GM23338 (cell line): Measurements from ENCODE around the gene MCMBP. TPM values are rescaled to one million over a fixed set of nuclear protein-coding genes. Genes with fewer than 3 reads are reported as not detected.

Experiments
- ATAC-seq: fragments of 200-7000 bp; cut with Tn5 transposase; 3 replicates; pipeline ENCODE4 v1.9.1; 2020
- DNase-seq: peaks from one replicate; pipeline ENCODE4 v3.0.0-alpha.2; 2015; ENCODE audit warnings: low spot score
- H2AFZ ChIP-seq: fragments of 200-600 bp; sonication (generic); 2 replicates; pipeline ENCODE4 v1.8.0; 2016; ENCODE audit warnings: antibody characterized with exemption, mild to moderate bottlenecking, moderate library complexity
- H3F3A ChIP-seq: fragments of 200-600 bp; sonication (generic); replicated peaks from 2 replicates; pipeline ENCODE4 v1.8.0; 2017; ENCODE audit warnings: antibody characterized with exemption, mixed run types, low read depth
- H3K27ac ChIP-seq: fragments of 200-600 bp; sonication (generic); 2 replicates; pipeline ENCODE4 v1.6.1; 2016; ENCODE audit warnings: low read depth
- H3K27me3 ChIP-seq: fragments of 200-600 bp; sonication (generic); 2 replicates; pipeline ENCODE4 v1.8.0; 2016; ENCODE audit warnings: mild to moderate bottlenecking, mixed run types, moderate library complexity; ENCODE audit not compliant: insufficient read depth
- H3K36me3 ChIP-seq: fragments of 200-600 bp; sonication (generic); 2 replicates; pipeline ENCODE4 v1.8.0; 2016; ENCODE audit warnings: mild to moderate bottlenecking; ENCODE audit not compliant: insufficient read depth
- H3K4me1 ChIP-seq: fragments of 200-600 bp; sonication (generic); 2 replicates; pipeline ENCODE4 v1.8.0; 2016; ENCODE audit warnings: mild to moderate bottlenecking, moderate library complexity; ENCODE audit not compliant: insufficient read depth
- H3K4me2 ChIP-seq: fragments of 200-600 bp; sonication (generic); 2 replicates; pipeline ENCODE4 v1.7.1; 2017; ENCODE audit warnings: mixed run types
- H3K4me3 ChIP-seq: fragments of 200-600 bp; sonication (generic); 2 replicates; pipeline ENCODE4 v1.6.1; 2016; ENCODE audit warnings: mixed run types
- H3K79me2 ChIP-seq: fragments of 200-600 bp; sonication (generic); replicated peaks from 2 replicates; pipeline ENCODE4 v1.8.0; 2017; ENCODE audit warnings: mild to moderate bottlenecking; ENCODE audit not compliant: insufficient read depth
- H3K9me2 ChIP-seq: fragments of 200-600 bp; sonication (generic); 2 replicates; pipeline ENCODE4 v1.8.0; 2017; ENCODE audit not compliant: insufficient read depth
- H4K20me1 ChIP-seq: fragments of 200-600 bp; sonication (generic); replicated peaks from 2 replicates; pipeline ENCODE4 v1.8.0; 2017; ENCODE audit warnings: mild to moderate bottlenecking; ENCODE audit not compliant: insufficient read depth
- H3K27ac Mint-ChIP-seq: 2 replicates; pipeline ENCODE4 v1.8.0; 2020; ENCODE audit warnings: inconsistent platforms, mild to moderate bottlenecking, moderate library complexity, mixed read lengths
- H3K27me3 Mint-ChIP-seq: 3 replicates; pipeline ENCODE4 v1.8.0; 2022; ENCODE audit warnings: low read depth, mild to moderate bottlenecking, moderate library complexity, mixed read lengths, inconsistent platforms; ENCODE audit not compliant: insufficient read depth, poor library complexity
- H3K36me3 Mint-ChIP-seq: 3 replicates; pipeline ENCODE4 v1.8.0; 2021; ENCODE audit warnings: low read depth, mild to moderate bottlenecking, inconsistent platforms, moderate library complexity, mixed read lengths
- H3K4me1 Mint-ChIP-seq: 3 replicates; pipeline ENCODE4 v1.8.0; 2020; ENCODE audit warnings: mild to moderate bottlenecking, inconsistent platforms, mixed read lengths
- H3K4me3 Mint-ChIP-seq: 3 replicates; pipeline ENCODE4 v1.8.0; 2021; ENCODE audit warnings: moderate library complexity, mild to moderate bottlenecking, inconsistent platforms, mixed read lengths
- H3K9me3 Mint-ChIP-seq: 3 replicates; pipeline ENCODE4 v1.8.0; 2020; ENCODE audit warnings: moderate library complexity, mild to moderate bottlenecking, inconsistent platforms, mixed read lengths
- CREB1 ChIP-seq: fragments of 250-450 bp; sonication (Bioruptor Pico); IDR thresholded peaks from 2 replicates; pipeline ENCODE4 v1.5.0; 2020; ENCODE audit warnings: low read depth, mild to moderate bottlenecking, moderate library complexity
- EZH2 ChIP-seq: fragments of 200-600 bp; sonication (generic); IDR thresholded peaks from one replicate; pipeline ENCODE4 v1.8.0; 2017; ENCODE audit warnings: antibody characterized with exemption, mild to moderate bottlenecking, low read depth; ENCODE audit not compliant: unreplicated experiment
- EZH2phosphoT487 ChIP-seq: fragments of 200-600 bp; sonication (generic); IDR thresholded peaks from one replicate; pipeline ENCODE4 v1.8.1; 2018; ENCODE audit warnings: antibody characterized with exemption; ENCODE audit not compliant: unreplicated experiment
- NANOG ChIP-seq: IDR thresholded peaks from 2 replicates; pipeline ENCODE4 v1.6.1; 2016; ENCODE audit warnings: antibody characterized with exemption, borderline replicate concordance
- POLR2AphosphoS5 ChIP-seq: IDR thresholded peaks from 2 replicates; pipeline ENCODE4 v1.6.1; 2016; ENCODE audit warnings: antibody characterized with exemption, low read depth
- STAT1 ChIP-seq: IDR thresholded peaks from one replicate; pipeline ENCODE4 v1.6.1; 2016; ENCODE audit warnings: antibody characterized with exemption; ENCODE audit not compliant: unreplicated experiment
- ZNF114 ChIP-seq: fragments of 250-450 bp; sonication (Bioruptor Pico); IDR thresholded peaks from 2 replicates; pipeline ENCODE4 v1.5.0; 2020; ENCODE audit warnings: mild to moderate bottlenecking, moderate library complexity
- ZNF331 ChIP-seq: fragments of 250-450 bp; sonication (Bioruptor Pico); IDR thresholded peaks from 2 replicates; pipeline ENCODE4 v1.5.0; 2020; ENCODE audit warnings: low read depth, mild to moderate bottlenecking, moderate library complexity
- polyA plus RNA-seq: library from polyadenylated mRNA; unstranded; fragments of >200 nt; fragmentation: Nextera tagmentation; extraction: Ambion mirVana; gene quantifications from 2 replicates; pipeline ENCODE4 v1.2.1, GENCODE V29; 2016
- total RNA-seq: library from RNA; depleted of rRNA; stranded (reverse); fragments of >200 nt; shearing (Covaris generic); gene quantifications from 2 replicates; pipeline ENCODE4 v1.2.3, GENCODE V29; 2014
- TF ChIP-seq, protein P1 (sequence below), 2 experiments: fragments of 200-600 bp in 1 of 2; sonication (generic) in 1 of 2; conservative IDR thresholded peaks; 2 replicates each; pipeline versions ENCODE4 v1.5.1 to v1.6.1; 2016 to 2017; ENCODE audit warnings: antibody characterized with exemption in 2 of 2, low read depth in 2 of 2, mild to moderate bottlenecking in 2 of 2, moderate library complexity in 1 of 2
- TF ChIP-seq, protein P2 (sequence below): IDR thresholded peaks from 2 replicates; pipeline ENCODE4 v1.6.1; 2016; ENCODE audit warnings: antibody characterized with exemption
- TF ChIP-seq, protein P3 (sequence below): IDR thresholded peaks from one replicate; pipeline ENCODE4 v1.6.1; 2018; ENCODE audit warnings: antibody characterized with exemption; ENCODE audit not compliant: unreplicated experiment

The MCMBP gene
- total and polyA plus RNA-seq, 2 experiments from 2014 or later = 30.9 to 76.6 TPM

DNA sequence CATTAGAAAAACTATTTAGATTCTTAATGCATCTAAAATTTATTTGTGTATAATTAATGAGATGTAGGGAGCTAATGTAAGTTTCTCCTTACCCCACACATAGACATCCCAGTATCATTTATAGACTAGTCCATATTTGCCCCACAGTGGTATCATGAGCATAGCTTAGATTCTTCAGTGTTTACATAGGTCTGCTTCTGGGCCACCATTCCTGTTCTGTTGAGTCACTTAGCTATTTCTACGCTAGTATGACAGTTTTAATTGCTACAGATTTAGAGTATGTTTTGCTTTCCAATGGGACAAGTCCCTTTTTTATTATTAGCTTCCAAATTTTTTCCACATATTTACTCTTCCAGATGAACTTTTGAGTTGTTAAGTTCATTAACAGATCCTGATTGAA lies 69.4 kb downstream of the MCMBP start:
- Mint-ChIP-seq H3K36me3 (0 out of 3 replicates have a peak, but pooled peaks cover 8% of the 10 kb centered on the region), H3K9me3 (no peaks in the 10 kb centered on the region), H3K27me3 (peaks cover 2% of the 10 kb centered on the region), H3K27ac (peak overlapping the region; percentile 10; the same call in 1 of the 2 replicates), H3K4me3 (no peak overlapping the region), H3K4me1 (no peaks in the 10 kb centered on the region; the same call in 2 of the 3 replicates)
- H3F3A ChIP-seq = no peaks in the 10 kb centered on the region
- H3K36me3 ChIP-seq = no peaks in the 10 kb centered on the region
- ATAC-seq = no peak
- no peak overlapping the region for H3K4me3 ChIP-seq
- no peak overlapping the region for H3K27ac ChIP-seq
- no peak overlapping the region for H2AFZ ChIP-seq
- H3K4me2 ChIP-seq = no peak overlapping the region
- H4K20me1 ChIP-seq = no peaks in the 10 kb centered on the region
- H3K79me2 ChIP-seq = no peaks in the 10 kb centered on the region
- TF ChIP-seq EZH2phosphoT487 (no peak), ZNF114 (CRISPR knock-in tag) (no peak), NANOG (no peak), STAT1 (no peak), ZNF331 (no peak)
- TF ChIP-seq, protein P1, sequence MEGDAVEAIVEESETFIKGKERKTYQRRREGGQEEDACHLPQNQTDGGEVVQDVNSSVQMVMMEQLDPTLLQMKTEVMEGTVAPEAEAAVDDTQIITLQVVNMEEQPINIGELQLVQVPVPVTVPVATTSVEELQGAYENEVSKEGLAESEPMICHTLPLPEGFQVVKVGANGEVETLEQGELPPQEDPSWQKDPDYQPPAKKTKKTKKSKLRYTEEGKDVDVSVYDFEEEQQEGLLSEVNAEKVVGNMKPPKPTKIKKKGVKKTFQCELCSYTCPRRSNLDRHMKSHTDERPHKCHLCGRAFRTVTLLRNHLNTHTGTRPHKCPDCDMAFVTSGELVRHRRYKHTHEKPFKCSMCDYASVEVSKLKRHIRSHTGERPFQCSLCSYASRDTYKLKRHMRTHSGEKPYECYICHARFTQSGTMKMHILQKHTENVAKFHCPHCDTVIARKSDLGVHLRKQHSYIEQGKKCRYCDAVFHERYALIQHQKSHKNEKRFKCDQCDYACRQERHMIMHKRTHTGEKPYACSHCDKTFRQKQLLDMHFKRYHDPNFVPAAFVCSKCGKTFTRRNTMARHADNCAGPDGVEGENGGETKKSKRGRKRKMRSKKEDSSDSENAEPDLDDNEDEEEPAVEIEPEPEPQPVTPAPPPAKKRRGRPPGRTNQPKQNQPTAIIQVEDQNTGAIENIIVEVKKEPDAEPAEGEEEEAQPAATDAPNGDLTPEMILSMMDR (conservative IDR thresholded peaks at IDR 0.05; ENCODE audit: low read depth in 2 of 2) = no peak
- TF ChIP-seq, protein P2, sequence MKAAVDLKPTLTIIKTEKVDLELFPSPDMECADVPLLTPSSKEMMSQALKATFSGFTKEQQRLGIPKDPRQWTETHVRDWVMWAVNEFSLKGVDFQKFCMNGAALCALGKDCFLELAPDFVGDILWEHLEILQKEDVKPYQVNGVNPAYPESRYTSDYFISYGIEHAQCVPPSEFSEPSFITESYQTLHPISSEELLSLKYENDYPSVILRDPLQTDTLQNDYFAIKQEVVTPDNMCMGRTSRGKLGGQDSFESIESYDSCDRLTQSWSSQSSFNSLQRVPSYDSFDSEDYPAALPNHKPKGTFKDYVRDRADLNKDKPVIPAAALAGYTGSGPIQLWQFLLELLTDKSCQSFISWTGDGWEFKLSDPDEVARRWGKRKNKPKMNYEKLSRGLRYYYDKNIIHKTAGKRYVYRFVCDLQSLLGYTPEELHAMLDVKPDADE = no peak
- no peaks in the 10 kb centered on the region for H3K4me1 ChIP-seq
- DNase-seq = no peak
- no peaks in the 10 kb centered on the region for H3K9me2 ChIP-seq
- H3K27me3 ChIP-seq = no peaks in the 10 kb centered on the region

DNA sequence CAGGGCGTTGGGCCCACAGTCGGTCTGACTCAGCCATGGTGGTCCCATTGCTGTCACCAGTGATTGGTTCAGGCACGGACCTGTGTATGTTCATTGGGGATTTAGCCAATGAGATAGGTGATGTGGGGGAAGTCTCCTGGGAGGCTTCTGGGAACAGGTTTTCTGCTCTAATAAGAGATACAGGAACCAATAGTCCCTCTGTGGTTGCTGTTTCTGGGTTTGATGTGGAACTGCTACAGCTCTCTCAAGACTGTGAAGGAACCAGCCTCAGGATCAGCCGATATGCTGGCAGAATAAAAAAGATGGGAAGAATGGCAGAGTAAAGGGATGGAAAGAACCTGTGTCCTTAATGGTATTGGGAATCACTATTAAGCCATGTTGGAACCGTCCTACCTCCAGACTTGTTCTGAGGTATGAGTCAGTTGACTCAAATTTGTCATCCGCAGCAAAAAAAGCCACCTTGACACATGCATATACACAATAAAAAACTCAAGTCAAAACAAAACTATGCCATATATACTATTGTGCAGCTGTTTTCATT lies 70.6 kb downstream of the MCMBP start:
- TF ChIP-seq POLR2AphosphoS5 (no peak), EZH2phosphoT487 (no peak), CREB1 (CRISPR knock-in tag) (no peak), STAT1 (no peak), NANOG (no peak), EZH2 (no peak)
- TF ChIP-seq, protein P1 (conservative IDR thresholded peaks at IDR 0.05; ENCODE audit: low read depth in 2 of 2) = no peak
- TF ChIP-seq, protein P2 = no peak
- TF ChIP-seq, protein P3, sequence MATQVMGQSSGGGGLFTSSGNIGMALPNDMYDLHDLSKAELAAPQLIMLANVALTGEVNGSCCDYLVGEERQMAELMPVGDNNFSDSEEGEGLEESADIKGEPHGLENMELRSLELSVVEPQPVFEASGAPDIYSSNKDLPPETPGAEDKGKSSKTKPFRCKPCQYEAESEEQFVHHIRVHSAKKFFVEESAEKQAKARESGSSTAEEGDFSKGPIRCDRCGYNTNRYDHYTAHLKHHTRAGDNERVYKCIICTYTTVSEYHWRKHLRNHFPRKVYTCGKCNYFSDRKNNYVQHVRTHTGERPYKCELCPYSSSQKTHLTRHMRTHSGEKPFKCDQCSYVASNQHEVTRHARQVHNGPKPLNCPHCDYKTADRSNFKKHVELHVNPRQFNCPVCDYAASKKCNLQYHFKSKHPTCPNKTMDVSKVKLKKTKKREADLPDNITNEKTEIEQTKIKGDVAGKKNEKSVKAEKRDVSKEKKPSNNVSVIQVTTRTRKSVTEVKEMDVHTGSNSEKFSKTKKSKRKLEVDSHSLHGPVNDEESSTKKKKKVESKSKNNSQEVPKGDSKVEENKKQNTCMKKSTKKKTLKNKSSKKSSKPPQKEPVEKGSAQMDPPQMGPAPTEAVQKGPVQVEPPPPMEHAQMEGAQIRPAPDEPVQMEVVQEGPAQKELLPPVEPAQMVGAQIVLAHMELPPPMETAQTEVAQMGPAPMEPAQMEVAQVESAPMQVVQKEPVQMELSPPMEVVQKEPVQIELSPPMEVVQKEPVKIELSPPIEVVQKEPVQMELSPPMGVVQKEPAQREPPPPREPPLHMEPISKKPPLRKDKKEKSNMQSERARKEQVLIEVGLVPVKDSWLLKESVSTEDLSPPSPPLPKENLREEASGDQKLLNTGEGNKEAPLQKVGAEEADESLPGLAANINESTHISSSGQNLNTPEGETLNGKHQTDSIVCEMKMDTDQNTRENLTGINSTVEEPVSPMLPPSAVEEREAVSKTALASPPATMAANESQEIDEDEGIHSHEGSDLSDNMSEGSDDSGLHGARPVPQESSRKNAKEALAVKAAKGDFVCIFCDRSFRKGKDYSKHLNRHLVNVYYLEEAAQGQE = no peak
- no peaks in the 10 kb centered on the region for H3K4me1 ChIP-seq
- H3K27me3 ChIP-seq = no peaks in the 10 kb centered on the region
- no peak overlapping the region for H3K4me3 ChIP-seq
- H3K36me3 ChIP-seq = no peaks in the 10 kb centered on the region
- H3K4me1 Mint-ChIP-seq = no peaks in the 10 kb centered on the region; the same call in 2 of the 3 replicates
- H3K9me2 ChIP-seq = no peaks in the 10 kb centered on the region
- H3K9me3 Mint-ChIP-seq = no peaks in the 10 kb centered on the region
- no peak overlapping the region for H3K4me3 Mint-ChIP-seq
- H3K27ac Mint-ChIP-seq = no peak overlapping the region
- H3K27ac ChIP-seq = no peak overlapping the region
- DNase-seq (no peak), ATAC-seq (no peak)
- H2AFZ ChIP-seq = no peak overlapping the region
- H4K20me1 ChIP-seq = no peaks in the 10 kb centered on the region
- H3K79me2 ChIP-seq = no peaks in the 10 kb centered on the region
- no peak overlapping the region for H3K4me2 ChIP-seq
- no peaks in the 10 kb centered on the region for H3F3A ChIP-seq
- peaks cover 2% of the 10 kb centered on the region for H3K27me3 Mint-ChIP-seq
- H3K36me3 Mint-ChIP-seq = 0 out of 3 replicates have a peak, but pooled peaks cover 8% of the 10 kb centered on the region
